Endothelial cell (in vitro differentiated cells): ENCODE measurements around the gene CELA1. TPM values are rescaled to one million over a fixed set of nuclear protein-coding genes. Genes with fewer than 3 reads are reported as not detected.

ENCODE experiments used
- DNase-seq: peaks from one replicate; pipeline ENCODE4 v3.0.0; 2021; ENCODE audit warnings: low spot score
- H3K27ac Mint-ChIP-seq: one replicate; pipeline ENCODE4 v1.8.0; 2021; ENCODE audit warnings: mixed read lengths, inconsistent platforms; ENCODE audit not compliant: unreplicated experiment
- H3K27me3 Mint-ChIP-seq: one replicate; pipeline ENCODE4 v1.8.0; 2021; ENCODE audit warnings: mild to moderate bottlenecking, moderate library complexity, mixed read lengths, inconsistent platforms; ENCODE audit not compliant: unreplicated experiment
- H3K36me3 Mint-ChIP-seq: one replicate; pipeline ENCODE4 v1.8.0; 2021; ENCODE audit warnings: mild to moderate bottlenecking, low read depth, mixed read lengths, inconsistent platforms; ENCODE audit not compliant: unreplicated experiment
- H3K4me1 Mint-ChIP-seq: one replicate; pipeline ENCODE4 v1.8.0; 2021; ENCODE audit warnings: mild to moderate bottlenecking, mixed read lengths, inconsistent platforms; ENCODE audit not compliant: unreplicated experiment
- H3K4me3 Mint-ChIP-seq: one replicate; pipeline ENCODE4 v1.8.0; 2021; ENCODE audit warnings: mild to moderate bottlenecking, mixed read lengths, inconsistent platforms; ENCODE audit not compliant: unreplicated experiment
- H3K9me3 Mint-ChIP-seq: one replicate; pipeline ENCODE4 v1.8.0; 2021; ENCODE audit warnings: mixed read lengths, inconsistent platforms; ENCODE audit not compliant: unreplicated experiment
- CTCF ChIP-seq: fragments of 200-600 bp; sonication (generic); IDR thresholded peaks from one replicate; pipeline ENCODE4 v1.5.0; 2021; ENCODE audit warnings: antibody characterized with exemption; ENCODE audit not compliant: unreplicated experiment
- total RNA-seq: library from RNA; stranded (reverse); fragmentation: NEBNext Ultra II Directional; extraction: Animal tissue kit (Norgen Biotek cat#: 25700); gene quantifications from one replicate; pipeline ENCODE4 v1.2.1, GENCODE V29; 2021; ENCODE audit not compliant: unreplicated experiment

Gene CELA1
- total RNA-seq, 1 donor from 2014 or later: not detected

GRCh38 chr12:51348116-51348515, 1.6 kb upstream of the CELA1 start:
- no peak for DNase-seq

GRCh38 chr12:51345681-51346080, 798 bp downstream of the CELA1 start:
- Mint-ChIP-seq H3K4me1 (peaks cover 12% of the 10 kb centered on the region), H3K27me3 (peaks cover 10% of the 10 kb centered on the region), H3K27ac (no peak overlapping the region), H3K4me3 (no peak overlapping the region), H3K36me3 (peaks cover 3% of the 10 kb centered on the region), H3K9me3 (no peaks in the 10 kb centered on the region)
- no peak for DNase-seq
- TF ChIP-seq CTCF: no peak

More at GRCh38 chr12:51348116-51348515, 1.6 kb upstream of the CELA1 start:
- Mint-ChIP-seq H3K27me3 (peaks cover 9% of the 10 kb centered on the region), H3K27ac (no peak overlapping the region), H3K4me3 (no peak overlapping the region), H3K4me1 (peaks cover 13% of the 10 kb centered on the region), H3K9me3 (no peaks in the 10 kb centered on the region), H3K36me3 (peaks cover 3% of the 10 kb centered on the region)
- no peak for TF ChIP-seq CTCF

GRCh38 chr12:51343201-51343600, 3.3 kb downstream of the CELA1 start:
- TF ChIP-seq CTCF: no peak
- peaks cover 3% of the 10 kb centered on the region for H3K36me3 Mint-ChIP-seq
- H3K27me3 Mint-ChIP-seq: peaks cover 8% of the 10 kb centered on the region
- H3K4me3 Mint-ChIP-seq: no peak overlapping the region
- no peak for DNase-seq
- no peaks in the 10 kb centered on the region for H3K9me3 Mint-ChIP-seq
- peaks cover 12% of the 10 kb centered on the region for H3K4me1 Mint-ChIP-seq
- no peak overlapping the region for H3K27ac Mint-ChIP-seq

GRCh38 chr12:51342416-51342815, 4.1 kb downstream of the CELA1 start:
- H3K27ac Mint-ChIP-seq: no peak overlapping the region
- H3K4me3 Mint-ChIP-seq: no peak overlapping the region
- peaks cover 12% of the 10 kb centered on the region for H3K4me1 Mint-ChIP-seq
- peaks cover 3% of the 10 kb centered on the region for H3K36me3 Mint-ChIP-seq
- H3K27me3 Mint-ChIP-seq: peaks cover 8% of the 10 kb centered on the region
- TF ChIP-seq CTCF: no peak
- DNase-seq: no peak
- H3K9me3 Mint-ChIP-seq: no peaks in the 10 kb centered on the region

GRCh38 chr12:51341251-51342007, 5.0 kb downstream of the CELA1 start:
- Mint-ChIP-seq H3K27me3 (peaks cover 6% of the 10 kb centered on the region), H3K36me3 (peaks cover 3% of the 10 kb centered on the region), H3K9me3 (no peaks in the 10 kb centered on the region), H3K27ac (no peak overlapping the region), H3K4me3 (no peak overlapping the region), H3K4me1 (peaks cover 12% of the 10 kb centered on the region)
- TF ChIP-seq CTCF: peak; percentile 96
- peak; percentile 70 for DNase-seq
